GM15510 (cell line): Measurements from ENCODE around the gene ABCC4.

Experiments
- POLR2A ChIP-seq: IDR thresholded peaks from 3 replicates; pipeline ENCODE4 v1.6.1; 2011; ENCODE audit warnings: borderline replicate concordance; ENCODE audit not compliant: insufficient read length; ENCODE audit errors: extremely low read depth

The ABCC4 gene

DNA sequence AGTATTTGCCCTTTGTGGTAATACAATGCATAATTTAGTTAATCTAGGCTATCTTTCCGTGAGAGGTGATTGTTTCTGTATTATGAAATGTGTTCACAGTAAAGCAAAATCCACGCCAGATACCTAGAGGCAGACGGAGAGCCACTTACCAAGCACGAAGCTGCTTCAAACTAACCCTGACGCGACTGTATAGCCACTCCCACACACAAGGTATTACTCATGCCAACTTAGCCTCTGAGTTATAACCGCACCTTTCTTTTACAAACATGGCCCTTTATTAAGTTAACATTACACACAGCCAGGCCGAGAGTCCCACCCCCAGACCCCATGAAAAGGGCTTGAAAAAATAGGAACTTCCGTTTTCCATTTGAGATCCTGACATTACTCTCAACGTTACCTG is 185.7 kb downstream of the ABCC4 start:
- TF ChIP-seq POLR2A: no peak

DNA sequence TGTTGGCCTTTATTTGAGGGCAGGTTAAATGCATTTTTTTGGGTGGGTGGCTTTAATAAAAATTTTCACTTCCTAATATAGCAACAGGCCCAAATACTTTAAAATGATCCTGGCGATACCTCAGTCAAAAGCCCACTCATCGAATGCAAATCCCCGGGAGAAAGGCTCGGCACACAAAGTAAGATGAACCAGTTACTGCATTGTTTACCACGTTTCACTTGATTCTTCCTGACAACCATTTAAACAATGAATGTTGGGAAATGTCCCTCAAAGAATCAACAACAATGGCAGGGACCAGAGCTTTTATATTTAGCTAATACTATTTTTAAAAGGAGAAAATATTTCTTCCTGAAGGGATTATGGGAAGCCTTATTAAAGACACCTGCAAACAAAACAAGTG is 187.7 kb downstream of the ABCC4 start:
- TF ChIP-seq POLR2A: no peak

DNA sequence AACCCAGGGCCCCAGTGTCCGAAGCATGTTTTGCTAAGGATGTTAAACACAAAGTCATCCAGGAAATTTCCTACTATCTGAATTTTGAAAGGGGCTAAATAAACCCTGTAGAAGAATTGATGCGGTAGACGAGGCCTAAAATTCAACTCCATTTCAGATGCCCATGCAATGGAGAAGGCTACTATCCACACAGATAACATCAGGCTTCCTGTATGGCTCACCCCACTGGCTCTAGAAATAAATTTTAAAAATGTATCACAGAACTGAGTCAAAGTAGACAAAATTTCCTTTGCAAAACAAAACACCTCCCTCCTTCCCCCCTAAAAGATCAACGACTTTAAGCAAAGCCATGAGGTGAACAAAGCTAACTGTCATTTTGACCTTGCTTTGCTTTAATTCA is 188.4 kb downstream of the ABCC4 start:
- TF ChIP-seq POLR2A: no peak

DNA sequence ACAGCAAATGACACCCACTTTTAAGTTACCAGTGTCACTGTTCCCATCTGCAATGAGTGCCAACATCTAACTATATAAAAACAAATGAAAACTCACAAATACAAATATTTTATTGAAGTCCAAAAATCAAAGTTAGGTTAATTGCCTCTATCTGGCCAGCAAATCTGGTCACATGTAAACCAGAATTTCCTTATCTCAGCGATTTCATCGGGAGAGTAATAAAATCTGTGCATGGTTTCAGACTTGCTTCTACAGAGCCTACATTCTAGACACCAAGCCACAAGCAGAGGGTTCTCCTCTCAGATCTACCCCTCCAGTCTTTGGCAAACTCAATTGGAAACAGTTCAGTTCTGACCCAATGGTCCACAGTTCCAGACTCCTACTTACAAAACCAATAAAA is 189.6 kb downstream of the ABCC4 start:
- TF ChIP-seq POLR2A: no peak

DNA sequence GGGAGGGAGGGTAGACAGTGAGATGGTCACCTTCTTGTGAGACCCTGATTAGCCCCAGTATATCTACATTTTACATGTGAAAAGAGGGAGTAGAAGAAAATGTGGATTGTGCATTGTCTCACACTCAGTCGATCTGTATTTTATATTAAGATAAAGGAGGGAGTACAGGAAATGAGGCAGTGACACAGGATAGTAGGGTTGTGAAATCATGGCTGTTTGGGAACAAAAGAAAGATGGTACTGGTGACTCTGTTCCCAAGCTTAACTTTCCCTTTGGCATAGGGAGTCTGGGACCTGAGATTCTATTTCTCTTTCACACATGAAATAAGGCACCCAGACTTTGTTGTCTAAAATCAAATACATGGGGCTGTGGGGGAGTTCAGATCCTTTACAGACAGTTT is 194.7 kb downstream of the ABCC4 start:
- TF ChIP-seq POLR2A: no peak

DNA sequence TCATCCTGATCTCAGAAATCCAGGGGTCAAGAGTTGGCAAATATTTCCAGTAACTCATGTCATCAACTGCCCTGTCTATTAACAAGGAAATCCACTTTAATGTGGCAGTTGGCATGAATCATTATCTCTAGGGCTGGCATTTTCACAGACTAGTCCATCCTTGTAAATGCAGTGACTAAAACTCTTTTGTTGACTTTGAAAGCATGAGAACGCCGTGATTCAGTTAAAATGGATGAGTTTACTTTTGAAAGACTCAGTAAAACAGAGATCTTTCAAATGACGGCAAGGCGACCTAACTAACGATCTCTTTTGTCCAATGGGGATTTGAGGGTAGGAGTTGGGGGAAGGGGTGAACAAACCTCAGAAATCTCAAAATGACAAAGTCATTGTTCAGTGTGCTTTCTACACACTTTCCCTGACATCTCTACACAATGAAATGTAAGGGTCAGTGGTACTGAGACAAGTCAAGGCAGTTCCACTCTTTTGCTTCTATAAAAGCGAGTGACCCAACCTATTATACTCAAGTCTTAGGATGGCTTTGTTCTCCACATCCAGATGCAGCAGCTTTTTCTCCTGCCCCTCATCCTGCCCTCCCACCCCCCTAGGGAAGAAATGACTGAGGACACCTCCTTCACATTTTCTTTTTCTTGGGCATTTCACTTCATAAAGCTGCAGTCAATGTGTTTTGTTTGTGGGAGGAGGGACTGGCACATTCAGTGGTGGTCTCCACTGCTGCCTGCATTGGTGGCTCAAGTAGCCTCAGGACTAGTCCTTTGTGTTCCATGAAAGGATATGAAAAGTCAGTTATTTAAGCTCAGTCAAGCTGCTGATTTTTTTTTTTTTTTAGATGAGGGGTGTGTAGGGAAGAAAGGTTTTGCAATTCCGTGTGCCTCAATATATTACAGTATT is 200.5 kb downstream of the ABCC4 start:
- TF ChIP-seq POLR2A: no peak

DNA sequence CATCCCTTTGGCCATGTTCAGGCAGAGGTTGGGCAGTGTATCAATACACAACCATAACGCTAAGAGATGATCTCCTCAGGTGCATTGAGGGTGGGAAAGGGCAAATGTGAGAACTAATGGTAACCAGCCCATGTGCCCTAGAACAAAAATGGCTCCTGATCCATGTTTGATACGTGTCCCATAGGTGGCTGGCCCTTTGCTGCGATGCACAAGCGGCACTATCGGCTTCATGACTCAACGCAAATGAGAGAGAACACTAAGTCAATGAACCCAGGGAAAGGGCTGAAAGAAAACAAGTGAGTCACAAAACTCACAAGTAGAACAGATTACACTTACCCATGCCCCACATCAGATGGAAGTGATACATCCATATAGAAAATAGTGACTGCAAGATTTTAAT is 201.7 kb downstream of the ABCC4 start:
- no peak for TF ChIP-seq POLR2A

DNA sequence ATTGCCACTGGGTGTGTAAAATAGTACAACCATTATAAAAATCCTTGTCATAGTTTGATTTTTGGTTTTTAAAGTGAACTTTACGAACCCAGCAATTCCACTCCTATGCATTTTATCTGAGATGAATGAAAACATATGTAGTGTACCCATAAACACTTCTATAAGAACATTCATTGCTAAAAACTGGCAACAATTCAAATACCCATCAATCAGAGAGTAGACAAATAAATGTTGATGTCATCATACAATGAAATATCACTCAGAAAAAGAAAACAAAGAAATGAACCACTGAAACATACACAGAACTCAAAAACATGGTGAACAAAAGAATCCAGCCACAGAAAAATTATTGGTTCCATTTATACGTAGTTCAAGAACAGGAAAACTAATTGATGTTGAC is 202.3 kb downstream of the ABCC4 start:
- TF ChIP-seq POLR2A: no peak

DNA sequence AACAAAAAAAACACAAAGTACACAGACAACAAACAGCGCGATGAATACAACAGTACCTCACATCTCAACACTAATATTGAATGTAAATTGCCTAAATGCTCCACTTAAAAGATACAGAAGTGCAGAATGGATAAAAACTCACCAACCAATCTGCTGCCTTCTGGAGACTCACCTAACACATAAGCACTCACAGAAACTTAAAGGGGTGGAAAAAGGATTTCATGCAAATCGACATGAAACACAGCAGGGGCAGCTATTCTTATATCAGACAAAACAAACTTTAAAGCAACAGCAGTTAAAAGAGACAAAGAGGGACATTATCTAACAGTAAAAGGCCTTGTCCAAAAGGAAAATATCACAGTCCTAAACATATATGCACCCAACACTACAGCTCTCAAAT is 209.5 kb downstream of the ABCC4 start:
- no peak for TF ChIP-seq POLR2A

DNA sequence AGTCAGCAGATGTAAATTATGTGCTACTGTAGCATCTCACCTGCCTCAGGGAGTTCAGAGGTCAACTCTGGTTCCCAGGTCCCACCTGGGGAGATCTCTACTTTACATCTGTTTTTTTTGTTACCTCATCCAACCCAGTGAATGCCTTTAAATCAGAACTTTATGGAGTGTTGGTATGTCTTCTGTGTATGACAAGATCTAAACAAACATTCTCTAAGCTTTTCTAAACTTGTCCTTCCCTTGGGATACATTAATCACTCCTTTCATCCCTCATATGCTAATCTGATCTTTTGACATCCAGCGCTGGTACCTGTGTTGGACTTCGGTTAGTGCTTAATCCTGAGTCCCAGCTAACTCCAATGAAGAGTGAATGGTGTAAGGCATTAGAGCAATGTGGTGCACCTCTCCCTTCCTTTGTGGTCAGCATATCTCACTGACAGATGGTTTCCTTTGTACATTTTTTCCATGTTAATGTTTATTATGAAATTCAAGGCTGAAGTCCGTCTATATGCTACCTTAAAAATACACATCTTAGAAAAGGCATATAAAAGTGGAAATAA is 213.4 kb downstream of the ABCC4 start:
- no peak for TF ChIP-seq POLR2A

DNA sequence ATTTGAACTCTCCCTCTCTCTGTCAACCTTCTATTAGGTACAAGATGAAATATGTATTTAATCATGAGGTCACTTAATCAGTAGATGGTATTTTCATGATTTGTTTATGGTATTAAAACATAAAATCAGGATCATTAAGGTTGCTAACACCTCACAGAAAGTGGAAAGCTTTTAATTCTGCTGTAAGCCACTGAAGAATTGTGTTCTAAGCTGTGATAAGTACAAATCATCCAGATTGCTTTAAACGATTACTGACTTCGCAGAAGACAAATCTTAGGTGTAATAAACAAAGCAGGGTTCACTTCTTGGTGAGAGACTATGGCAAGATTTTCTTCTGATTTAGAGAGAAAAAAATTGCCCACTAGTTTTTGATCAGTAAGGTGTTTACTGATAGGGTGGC is 214.5 kb downstream of the ABCC4 start:
- no peak for TF ChIP-seq POLR2A

DNA sequence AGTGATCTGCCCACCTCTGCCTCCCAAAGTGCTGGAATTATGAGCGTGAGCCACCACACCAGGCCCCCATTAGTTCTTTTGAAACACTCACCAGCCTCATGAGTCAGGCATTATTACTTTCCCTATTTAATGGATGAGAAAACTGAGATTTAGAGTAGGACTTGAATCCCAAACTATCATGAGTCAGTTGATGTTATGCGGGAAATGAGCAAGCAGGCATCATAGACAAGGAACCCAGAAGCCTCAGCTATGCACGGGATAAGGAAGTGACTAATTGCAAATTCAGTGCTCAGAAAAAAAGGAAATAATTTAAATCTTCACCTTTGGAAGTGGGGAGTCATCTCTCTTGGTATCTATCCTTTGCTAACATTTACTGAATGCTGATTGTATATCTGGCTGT is 217.5 kb downstream of the ABCC4 start:
- TF ChIP-seq POLR2A: no peak

DNA sequence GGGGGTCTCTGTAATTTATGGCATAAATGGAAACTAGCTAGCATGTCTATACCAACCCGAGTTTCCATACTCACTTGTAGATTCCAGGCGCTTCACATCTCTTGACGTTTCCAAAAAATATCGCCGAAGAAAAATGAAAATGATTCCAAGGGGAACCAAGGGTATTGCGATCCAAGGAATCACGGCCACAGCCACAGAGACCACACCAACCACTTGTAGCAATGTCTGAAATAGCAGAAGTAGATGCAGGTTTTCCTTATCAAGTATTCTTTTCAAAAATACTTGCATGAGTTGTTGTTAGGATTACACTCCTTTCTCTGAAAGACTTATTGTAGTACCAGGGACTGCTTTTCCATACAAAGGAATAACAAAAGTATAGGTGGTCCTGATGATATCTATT is 218.2 kb downstream of the ABCC4 start:
- TF ChIP-seq POLR2A: no peak

DNA sequence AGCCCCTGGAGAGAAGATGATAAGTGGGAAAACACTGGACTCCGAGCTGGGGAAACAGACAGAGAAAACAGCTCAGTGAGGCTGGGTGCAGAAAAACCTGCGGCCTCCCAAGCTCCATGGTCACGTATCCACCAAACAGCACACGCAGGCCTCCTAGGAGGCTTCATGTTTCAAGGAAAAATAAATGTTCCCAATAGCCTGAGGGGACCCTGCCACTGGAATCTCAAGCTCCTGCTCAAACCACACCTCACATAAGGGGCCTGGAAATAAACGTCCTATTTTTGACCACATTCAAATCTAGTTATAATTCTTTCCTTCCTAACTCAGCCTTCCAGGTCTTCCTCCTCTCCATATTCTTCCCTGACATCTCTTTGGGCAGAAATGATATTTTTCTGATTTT is 225.7 kb downstream of the ABCC4 start:
- TF ChIP-seq POLR2A: no peak

DNA sequence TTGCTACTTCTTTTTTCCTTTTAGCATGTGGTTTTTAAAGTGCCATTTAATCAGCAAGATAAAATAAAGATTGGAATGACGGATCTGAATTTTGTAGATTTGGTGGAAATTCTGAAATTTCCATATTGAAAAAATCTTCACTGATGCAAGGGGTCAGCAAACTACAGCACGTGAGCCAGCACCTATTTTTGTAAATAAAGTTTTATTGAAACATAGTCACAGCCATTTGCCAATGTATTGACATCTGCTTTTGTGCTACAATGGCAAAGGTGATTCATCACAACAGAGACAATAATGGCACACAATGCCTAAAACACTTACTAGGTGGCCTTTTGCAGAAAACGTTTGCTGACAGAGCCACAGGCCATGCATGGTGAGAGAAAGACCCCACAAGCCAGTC is 226.4 kb downstream of the ABCC4 start:
- TF ChIP-seq POLR2A: no peak

DNA sequence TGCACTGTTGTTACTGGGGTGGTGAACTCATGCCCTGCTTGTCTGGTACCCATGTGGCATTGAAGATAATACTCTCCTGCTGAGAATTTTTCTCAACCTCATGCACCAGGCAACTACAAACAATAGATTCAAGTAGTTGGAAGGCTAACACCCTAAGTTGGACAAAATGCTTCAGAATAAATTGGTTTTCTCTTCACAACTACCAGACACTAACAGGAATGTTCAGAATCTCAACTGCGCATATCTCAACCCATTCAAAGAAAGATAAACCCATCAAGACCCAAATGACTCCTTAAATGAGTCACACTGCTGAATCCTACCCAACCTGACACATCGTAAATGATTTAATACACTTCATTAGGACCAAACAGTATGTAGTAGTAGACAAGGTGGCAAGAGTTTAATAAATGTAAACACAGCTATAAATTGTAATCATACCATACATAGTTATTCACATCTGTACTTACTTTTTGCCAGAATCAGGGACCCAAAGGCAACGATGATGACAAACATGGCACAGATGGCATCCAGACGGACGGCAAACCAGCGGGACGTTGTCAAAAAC is 227.4 kb downstream of the ABCC4 start:
- TF ChIP-seq POLR2A: no peak
